NCI-H146 treated with DMSO at 0.1 percent for 48 hours (cell line): Measurements from ENCODE around the gene MYO5A.
A peak's percentile ranks its signal among the peaks of the same experiment; 100 is the strongest.

ENCODE experiments used
- DNase-seq: peaks from one replicate; lab custom pipeline; 2025; ENCODE audit not compliant: unreplicated experiment; lab: John Stamatoyannopoulos, UW

Gene MYO5A

GRCh38 chr15:52338058-52338457, 190.6 kb downstream of the MYO5A start:
- DNase-seq, result peak; percentile 31

GRCh38 chr15:52337198-52337853, 191.4 kb downstream of the MYO5A start:
- DNase-seq, result no peak

GRCh38 chr15:52336529-52336928, 192.2 kb downstream of the MYO5A start:
- DNase-seq, result no peak

DNA sequence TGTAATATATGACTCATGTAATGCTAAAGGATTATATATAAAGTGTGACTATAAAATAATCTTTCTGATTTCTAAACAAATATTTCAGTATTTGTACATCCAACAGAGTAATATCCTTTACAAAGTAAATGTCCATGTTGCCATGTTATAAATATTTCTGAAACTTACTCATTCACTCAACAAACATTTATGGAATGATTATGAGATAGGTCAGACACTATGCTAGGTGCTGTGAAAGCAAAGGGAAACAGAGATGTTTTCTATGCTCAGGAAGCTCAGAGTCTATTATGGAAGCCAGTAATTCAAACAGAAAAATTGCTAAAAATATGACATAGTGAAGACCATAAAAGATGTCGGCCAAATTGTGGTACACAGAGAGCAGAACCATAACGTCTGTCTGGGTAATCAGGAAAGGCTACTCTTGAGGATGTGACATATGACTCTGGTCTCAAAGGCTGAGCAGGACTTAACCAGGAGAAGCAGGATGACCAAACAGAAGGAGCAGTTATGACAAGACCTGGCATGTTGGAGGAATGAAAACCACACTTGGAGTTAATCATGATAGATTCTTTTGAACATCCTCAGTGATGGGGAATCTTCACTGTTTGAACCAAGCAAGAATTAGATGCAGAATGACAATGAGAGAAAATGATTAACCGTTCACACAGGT, 194.1 kb downstream of the MYO5A start:
- no peak for DNase-seq

- peak; percentile 14 for DNase-seq
Measured at GRCh38 chr15:52331490-52332240, 197.0 kb downstream of the MYO5A start.

- no peak for DNase-seq
Measured at GRCh38 chr15:52329987-52330386, 198.7 kb downstream of the MYO5A start.

- DNase-seq, result no peak
Measured at GRCh38 chr15:52329150-52329549, 199.5 kb downstream of the MYO5A start.

DNA sequence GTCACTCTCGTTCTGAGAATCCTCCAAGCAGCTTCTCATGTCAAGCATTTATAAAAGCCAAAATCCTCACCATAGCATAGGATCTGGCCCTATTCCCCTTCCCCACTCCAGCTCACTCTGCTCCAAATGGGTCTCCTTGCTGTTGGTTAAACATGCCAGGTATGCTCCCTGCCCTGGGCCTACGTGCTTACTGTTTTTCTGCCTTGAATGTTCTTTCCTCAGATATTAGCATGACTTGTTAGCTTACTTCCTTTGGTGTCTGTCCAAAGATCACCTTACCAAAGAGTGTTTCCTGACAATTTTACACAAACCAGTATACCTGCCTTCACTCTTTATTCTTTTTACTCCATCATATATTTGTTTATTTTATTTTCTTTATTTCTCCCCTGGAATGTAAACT, 200.0 kb downstream of the MYO5A start:
- no peak for DNase-seq

DNA sequence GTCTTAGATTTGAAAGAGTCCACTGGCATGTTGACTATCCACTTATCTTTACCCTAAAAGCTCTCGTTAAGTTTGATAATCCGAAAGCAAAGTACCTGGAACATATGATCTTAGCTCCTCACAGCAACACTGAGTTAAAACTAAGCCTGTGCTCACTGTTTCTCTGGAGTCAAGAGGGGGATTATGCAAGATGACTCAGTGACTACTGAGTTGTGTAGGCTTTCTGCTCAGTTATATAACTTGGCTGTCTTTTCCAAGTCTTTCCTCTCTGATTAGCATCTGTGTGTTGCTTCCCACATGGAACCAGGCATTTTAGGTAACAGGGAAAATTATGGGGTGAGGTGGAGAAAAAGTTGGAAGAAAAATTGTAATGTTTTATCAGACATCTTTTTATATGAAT, 201.9 kb downstream of the MYO5A start:
- no peak for DNase-seq

- no peak for DNase-seq
Measured at GRCh38 chr15:52324109-52324508, 204.6 kb downstream of the MYO5A start.

DNA sequence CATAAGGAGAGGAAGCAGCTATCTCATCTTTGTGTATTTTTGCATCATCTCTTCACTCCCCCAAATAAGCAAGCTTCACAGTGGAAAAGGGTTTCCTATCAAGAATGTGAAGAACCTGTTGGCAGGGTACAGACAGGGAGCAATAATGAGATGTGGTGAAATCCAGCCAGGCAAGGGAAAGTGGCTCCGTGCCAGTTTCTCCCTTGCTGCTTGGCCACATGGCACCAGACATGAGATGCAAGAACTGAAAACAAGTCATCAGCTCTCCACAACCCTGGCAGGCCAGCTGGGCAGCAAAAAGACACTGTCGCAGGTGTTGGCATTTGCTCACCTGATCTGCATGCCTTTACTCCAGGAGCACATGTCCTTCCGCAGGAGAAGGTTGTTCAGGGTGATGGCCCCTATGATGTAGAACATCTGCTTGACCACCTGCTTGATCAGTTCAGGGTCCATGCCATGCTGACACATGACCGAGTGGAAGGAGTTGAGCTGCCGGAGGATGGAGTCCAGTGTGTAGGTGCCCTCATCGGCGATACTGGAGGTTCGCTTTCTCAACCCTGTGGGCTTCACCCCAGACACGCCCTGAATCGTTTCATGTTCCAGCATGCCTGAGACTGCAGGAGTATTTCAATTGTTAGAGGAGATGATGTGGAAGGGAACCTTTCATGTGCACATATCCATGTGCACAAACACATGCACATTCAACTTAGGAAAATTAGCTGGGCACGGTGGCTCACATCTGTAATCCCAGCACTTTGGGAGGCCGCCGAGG, 209.8 kb downstream of the MYO5A start:
- DNase-seq, result no peak

DNA sequence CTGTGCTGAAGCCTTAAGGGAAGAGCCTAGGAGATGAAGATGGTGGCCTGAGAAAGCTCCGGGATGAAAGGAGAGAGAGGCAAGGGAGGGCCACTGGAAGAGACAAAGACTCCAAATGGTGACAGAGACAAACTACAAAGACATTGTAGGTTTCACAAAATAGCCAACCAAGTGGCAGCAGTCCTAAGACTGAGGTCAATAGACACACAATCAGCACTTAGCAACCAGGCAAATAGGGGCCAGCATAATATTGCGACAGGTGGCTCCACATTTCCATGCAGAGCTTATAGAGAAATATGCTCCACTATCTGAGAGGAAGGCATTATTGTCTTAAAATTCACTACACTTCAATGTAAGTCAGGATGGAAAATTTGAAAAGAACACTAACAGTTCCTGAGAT, 211.0 kb downstream of the MYO5A start:
- DNase-seq, result no peak

DNA sequence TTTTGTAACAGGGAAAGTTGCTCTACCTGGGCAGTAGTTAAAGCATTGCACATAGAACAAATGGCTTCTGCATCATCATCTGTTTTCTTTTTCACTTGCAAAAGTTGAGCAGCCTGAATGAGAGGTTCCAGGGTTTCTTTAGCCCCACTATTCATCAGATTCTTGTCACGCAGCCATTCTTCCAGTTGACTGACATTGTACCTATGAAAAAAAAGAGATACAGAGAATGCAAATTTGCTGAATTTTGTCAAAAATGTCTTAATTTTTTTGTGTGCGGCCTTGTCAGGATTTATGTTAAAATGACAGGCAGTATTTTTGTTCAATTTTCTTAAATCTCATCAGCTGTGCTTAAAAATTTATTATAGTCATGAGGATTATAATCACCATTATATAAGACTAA, 211.7 kb downstream of the MYO5A start:
- no peak for DNase-seq

DNA sequence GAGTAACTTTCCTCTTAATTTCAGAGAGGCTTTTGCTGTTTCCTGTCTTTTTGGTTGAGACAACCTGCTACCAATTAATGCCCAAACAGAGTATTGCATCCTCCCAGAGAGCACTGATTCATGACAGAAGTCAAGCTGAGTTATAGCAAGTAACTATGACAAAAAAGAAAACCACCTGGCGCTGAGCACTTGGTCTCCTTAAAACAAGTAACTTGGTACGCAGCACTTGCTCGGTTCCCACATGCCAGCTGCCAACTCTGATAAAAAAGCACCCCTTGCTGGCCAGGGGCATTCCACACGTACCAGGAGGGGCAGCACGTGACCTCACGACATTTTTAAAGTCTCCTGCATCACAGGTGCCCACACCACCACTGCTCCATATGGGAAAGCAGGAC, 219.5 kb downstream of the MYO5A start:
- no peak for DNase-seq

DNA sequence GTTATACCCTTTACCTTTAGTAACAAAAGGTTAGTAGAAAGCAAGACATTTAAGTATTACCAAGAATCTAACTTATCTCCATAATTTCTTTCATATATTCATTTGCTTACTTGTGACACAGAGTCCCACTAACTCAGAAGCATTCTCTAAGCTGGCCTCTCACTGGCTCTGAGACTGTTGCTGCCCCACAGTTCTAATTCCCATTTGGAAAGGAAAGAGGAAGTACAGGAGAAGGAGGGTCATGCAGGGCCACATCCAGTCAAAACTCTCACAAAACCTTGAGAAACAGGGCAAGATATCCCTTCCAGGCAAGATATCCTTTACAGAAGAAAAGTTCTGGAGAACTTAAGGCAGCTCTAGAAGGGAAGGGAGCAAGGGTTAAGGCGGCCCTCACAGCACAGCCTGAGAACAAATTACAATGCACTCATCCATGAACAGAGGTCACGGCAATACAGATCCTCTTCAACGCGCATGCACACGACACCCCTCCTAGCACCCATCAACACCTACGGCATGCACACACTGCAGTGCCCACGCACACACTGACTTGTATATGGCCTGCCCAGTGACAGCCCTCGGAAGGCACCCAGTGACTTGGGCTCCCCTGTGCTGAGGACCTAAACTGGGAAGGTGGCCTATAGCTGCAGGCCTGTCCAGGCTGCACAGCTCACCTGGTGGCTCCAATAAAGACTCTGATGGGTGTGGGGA, 220.1 kb downstream of the MYO5A start:
- DNase-seq, result no peak

GRCh38 chr15:52307847-52308246, 220.8 kb downstream of the MYO5A start:
- DNase-seq, result no peak

DNA sequence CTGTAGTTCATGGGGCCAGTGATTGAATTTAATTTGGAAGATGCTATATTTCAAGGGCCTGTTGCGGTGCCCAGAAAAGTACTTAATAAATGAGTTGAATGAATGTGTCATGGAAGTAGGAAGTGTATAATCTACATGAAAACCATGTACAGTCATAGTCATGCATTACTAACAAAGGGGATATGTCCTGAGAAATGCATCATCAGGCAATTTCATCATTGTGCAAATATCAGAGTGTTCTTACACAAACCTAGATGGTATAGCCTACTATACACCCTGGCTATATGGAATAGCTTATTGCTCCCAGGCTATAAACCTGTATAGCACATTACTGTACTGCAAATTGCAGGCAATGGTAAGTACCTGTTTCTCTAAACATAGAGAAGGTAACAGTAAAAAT, 222.4 kb downstream of the MYO5A start:
- no peak for DNase-seq

GRCh38 chr15:52303093-52303772, 225.4 kb downstream of the MYO5A start:
- DNase-seq, result no peak

GRCh38 chr15:52301265-52301847, 227.3 kb downstream of the MYO5A start:
- no peak for DNase-seq

GRCh38 chr15:52295421-52296001, 233.2 kb downstream of the MYO5A start, which contains the start of gene MYO5C:
MYO5C (minus strand) TSS chr15:52295804; CDS start chr15:52295636, 168 bp downstream.
- DNase-seq, result peak; percentile 68
